ENCODE results near the gene PWP2.
"Not testable (repeated sequence)": the region's sequence is repeated elsewhere in the genome, so short reads cannot be mapped to it uniquely, and the experiment has no call there.

PWP2 gene

DNA sequence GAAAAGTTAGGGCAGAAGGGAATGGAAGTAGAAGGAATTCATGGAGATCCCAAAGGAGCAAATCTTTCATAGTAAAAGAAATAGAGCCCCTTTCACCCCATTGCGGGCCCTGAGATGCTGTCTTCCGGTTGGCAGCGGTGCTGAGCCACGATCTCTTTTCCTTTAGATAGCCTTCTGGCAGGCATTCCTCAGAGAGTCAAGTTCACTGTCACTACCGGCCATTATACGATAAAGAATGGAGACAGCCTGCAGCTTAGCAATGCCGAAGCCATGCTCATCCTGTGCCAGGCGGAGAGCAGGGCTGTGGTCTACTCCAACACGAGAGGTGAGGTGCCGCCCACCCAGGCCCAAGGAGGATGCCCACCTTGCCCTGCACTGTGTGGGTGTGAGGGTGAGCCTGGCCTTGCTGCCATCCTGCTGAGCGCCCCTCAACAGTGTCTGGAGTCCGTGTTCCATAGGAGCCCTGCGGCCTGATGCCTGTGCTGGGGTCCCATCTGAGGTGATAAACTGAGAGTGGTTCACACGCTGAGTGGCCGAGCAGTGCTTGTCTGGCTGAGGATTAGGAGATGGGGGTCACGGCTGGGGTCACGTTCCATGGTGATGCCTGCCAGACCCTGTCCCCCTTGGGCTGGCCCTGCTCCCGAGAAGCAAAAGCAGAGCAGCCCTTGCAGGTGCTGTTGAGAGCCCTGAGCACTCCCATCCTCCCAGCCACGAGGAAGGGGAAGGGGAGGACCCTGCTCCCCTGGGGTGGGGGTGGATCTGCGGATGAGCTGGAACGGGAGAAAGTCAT is 20.4 kb upstream of the PWP2 start:
- Histone ChIP-seq H3K4me1 (ENCODE audit: control insufficient read depth, insufficient read depth, low read length) (peaks cover 2% of the 10 kb centered on the region), H3K36me3 (ENCODE audit: control insufficient read depth, insufficient read depth, low read length) (peaks cover 25% of the 10 kb centered on the region)

DNA sequence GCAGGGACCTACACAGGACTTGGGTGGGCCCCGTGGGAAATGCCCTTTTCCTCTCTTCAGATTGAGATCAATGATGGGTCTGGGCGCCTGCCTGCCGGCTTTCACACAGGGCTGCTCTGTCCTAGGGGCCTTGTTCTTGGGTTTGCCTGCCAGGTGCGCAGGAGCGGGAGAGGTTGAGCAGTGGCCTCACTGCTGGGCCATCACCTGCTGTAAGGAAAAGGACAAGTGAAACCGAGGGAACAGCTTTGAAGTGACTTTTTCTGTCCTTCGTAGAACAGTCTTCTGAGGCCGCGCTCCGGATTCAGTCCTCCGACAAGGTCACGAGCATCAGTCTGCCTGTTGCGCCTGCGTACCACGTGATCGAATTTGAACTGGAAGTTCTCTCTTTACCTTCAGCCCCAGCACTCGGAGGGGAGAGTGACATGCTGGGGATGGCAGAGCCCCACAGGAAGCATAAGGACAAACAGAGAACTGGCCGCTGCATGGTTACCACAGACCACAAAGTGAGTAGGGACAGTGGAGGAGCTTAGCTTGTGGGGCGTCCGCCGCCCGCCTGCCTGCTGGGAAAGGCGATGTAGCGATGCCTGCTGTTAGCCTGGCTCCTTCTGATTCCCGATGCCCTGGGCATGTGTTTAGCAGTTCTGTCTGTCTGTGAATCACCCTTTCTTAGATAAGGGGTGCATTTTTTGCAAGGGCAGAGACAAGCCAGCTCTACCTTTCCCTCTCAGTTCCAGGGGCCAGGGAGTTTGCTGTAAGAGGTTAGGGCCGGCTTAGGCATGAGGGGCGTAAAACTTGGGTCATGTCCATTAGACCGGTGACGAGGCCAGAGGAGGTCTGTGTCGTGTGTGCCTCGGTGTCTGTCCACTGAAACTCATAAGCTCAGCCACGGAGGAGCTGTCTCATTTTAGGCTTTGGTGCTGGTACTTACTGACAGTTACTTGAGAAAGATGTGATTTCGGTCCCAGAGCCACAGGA is 19.5 kb upstream of the PWP2 start:
- Histone ChIP-seq H3K4me1 (ENCODE audit: control insufficient read depth, insufficient read depth, low read length) (no peaks in the 10 kb centered on the region), H3K27ac (ENCODE audit: low read depth, low read length) (no peak overlapping the region), H3K4me3 (ENCODE audit: low read length) (no peak overlapping the region), H3K27me3 (ENCODE audit: control insufficient read depth, insufficient read depth, low read length) (no peaks in the 10 kb centered on the region), H3K36me3 (ENCODE audit: control insufficient read depth, insufficient read depth, low read length) (peaks cover 22% of the 10 kb centered on the region), H3K9ac (ENCODE audit: low read length) (no peak overlapping the region)

More for the DNA sequence above, 20.4 kb upstream of the PWP2 start:
- Histone ChIP-seq H3K27me3 (ENCODE audit: control insufficient read depth, insufficient read depth, low read length) (no peaks in the 10 kb centered on the region), H3K9ac (ENCODE audit: low read length) (no peak overlapping the region), H3K27ac (ENCODE audit: low read depth, low read length) (peak overlapping the region; percentile 34), H3K4me3 (ENCODE audit: low read length) (no peak overlapping the region)

DNA sequence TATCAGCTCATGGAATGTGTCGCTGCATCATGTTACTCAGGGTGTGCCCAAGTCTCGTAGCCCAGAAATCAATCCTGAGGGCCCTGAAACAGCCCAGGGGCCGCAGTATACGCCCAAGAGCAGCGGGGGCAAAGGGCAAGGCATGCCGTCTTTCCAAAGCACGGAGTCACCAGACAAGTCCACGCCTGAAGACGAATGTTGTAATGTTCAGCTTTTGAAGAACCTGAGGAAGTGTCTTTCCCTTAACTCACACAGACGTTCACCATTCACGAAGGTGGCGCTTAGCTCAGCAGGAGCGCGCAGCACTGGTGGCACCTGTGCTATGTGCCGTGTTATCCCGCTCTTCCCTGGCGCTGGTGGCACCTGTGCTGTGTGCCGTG is 18.8 kb upstream of the PWP2 start:
- H3K4me1 ChIP-seq (ENCODE audit: control insufficient read depth, insufficient read depth, low read length), result no peaks in the 10 kb centered on the region
- H3K27me3 ChIP-seq (ENCODE audit: control insufficient read depth, insufficient read depth, low read length), result no peaks in the 10 kb centered on the region
- H3K36me3 ChIP-seq (ENCODE audit: control insufficient read depth, insufficient read depth, low read length), result peaks cover 17% of the 10 kb centered on the region
- H3K27ac ChIP-seq (ENCODE audit: low read depth, low read length), result no peak overlapping the region
- peak overlapping the region; percentile 40 for H3K4me3 ChIP-seq (ENCODE audit: low read length)
- H3K9ac ChIP-seq (ENCODE audit: low read length), result peak overlapping the region; percentile 14

DNA sequence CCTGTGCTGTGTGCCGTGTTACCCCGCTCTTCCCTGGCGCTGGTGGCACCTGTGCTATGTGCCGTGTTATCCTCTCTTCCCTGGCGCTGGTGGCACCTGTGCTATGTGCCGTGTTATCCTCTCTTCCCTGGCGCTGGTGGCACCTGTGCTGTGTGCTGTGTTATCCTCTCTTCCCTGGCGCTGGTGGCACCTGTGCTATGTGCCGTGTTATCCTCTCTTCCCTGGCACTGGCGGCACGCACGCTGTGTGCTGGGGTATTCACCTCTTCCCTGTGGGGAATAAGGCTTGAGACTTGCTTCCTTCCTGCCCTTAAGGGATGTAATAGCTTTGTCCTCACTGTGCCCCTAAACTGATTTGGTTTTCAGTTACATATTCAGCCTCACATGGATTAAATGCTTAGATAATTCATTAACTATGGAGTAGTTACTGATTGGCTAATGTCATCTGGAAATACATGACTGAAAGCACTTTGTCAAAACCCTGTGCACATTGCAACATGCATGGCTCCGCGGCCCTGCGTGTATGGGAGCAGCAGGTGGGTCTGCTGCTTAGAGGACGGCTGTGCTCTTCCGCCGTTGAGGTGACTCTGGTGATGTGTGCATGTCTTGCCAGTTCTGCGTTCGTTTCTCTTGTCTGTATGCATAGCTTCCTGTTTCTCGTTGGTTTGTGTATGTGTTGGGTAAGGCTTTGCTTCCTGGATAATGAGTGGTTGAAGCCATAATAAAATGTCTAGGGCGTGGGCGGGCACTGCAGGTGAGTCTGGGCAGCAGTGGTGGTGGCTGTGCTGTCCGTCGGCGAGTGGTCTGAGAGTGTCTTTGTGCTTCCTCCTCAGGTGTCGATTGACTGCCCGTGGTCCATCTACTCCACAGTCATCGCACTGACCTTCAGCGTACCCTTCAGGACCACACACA is 17.9 kb upstream of the PWP2 start:
- Histone ChIP-seq H3K9ac (ENCODE audit: low read length) (peak overlapping the region; percentile 24), H3K27ac (ENCODE audit: low read depth, low read length) (no peak overlapping the region), H3K4me3 (ENCODE audit: low read length) (peak overlapping the region; percentile 53), H3K36me3 (ENCODE audit: control insufficient read depth, insufficient read depth, low read length) (peaks cover 18% of the 10 kb centered on the region), H3K27me3 (ENCODE audit: control insufficient read depth, insufficient read depth, low read length) (no peaks in the 10 kb centered on the region), H3K4me1 (ENCODE audit: control insufficient read depth, insufficient read depth, low read length) (no peaks in the 10 kb centered on the region)

DNA sequence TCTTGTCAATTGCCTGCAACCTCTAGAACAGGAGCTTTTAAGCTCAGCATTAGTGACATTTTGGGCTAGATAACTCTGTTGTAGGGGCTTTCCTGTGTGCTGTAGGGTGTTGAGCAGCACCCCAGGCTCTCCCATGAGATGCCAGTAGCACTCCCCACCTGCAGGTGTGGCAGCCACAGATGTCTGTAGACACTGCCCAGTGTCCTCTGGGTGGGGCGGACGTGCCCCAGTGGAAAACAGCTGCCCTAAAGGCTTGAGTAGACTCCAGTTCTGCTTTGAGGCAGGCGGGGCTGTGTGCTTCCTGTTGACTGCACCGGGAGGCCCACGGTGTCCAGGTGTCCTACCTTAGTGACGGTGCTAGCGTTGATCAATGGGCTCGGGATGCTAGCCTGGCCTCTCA is 16.9 kb upstream of the PWP2 start:
- Histone ChIP-seq H3K27me3 (ENCODE audit: control insufficient read depth, insufficient read depth, low read length) (no peaks in the 10 kb centered on the region), H3K9ac (ENCODE audit: low read length) (no peak overlapping the region), H3K36me3 (ENCODE audit: control insufficient read depth, insufficient read depth, low read length) (peaks cover 14% of the 10 kb centered on the region), H3K4me1 (ENCODE audit: control insufficient read depth, insufficient read depth, low read length) (no peaks in the 10 kb centered on the region), H3K4me3 (ENCODE audit: low read length) (peak overlapping the region; percentile 53), H3K27ac (ENCODE audit: low read depth, low read length) (no peak overlapping the region)

DNA sequence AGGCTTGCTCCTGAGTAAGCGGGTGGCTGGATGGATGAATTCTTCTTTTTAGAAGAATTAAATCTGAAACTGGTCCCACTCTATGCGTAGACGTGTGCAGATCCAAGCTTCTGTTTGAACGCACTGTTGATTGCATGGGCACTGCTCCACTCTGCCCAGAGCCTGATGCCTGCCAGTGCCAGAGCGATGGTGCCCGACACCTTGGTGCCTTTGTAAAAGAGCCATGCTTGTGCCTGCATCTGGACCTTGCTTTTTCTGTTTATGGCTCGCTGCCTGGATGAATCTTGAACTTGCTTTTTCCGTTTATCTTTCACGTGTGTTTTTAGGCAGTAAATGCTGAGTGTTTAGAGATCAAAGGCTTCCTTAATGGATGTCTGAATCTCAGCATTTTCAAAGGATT is 15.0 kb upstream of the PWP2 start:
- H3K4me3 ChIP-seq (ENCODE audit: low read length), result no peak overlapping the region
- no peaks in the 10 kb centered on the region for H3K4me1 ChIP-seq (ENCODE audit: control insufficient read depth, insufficient read depth, low read length)
- H3K36me3 ChIP-seq (ENCODE audit: control insufficient read depth, insufficient read depth, low read length), result peaks cover 14% of the 10 kb centered on the region
- no peaks in the 10 kb centered on the region for H3K27me3 ChIP-seq (ENCODE audit: control insufficient read depth, insufficient read depth, low read length)
- no peak overlapping the region for H3K27ac ChIP-seq (ENCODE audit: low read depth, low read length)
- H3K9ac ChIP-seq (ENCODE audit: low read length), result no peak overlapping the region

DNA sequence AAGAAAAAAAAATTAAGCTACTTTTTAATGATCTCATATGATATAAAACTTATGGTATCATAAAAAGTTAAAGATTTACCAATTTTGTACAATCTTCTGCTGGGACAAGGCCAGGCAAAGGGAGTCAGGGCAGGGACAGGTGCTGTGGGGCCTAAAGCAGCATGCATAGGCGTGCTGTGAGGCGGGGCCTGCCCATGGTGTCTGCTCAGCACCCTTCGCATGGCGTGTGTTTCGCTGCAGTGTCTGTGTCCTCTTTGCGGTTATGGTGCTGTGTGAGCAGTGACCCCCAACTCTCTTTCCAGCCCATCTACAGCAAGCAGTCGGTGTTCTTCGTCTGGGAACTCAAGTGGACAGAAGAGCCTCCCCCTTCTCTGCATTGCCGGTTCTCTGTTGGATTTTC is 13.4 kb upstream of the PWP2 start:
- Histone ChIP-seq H3K27ac (ENCODE audit: low read depth, low read length) (no peak overlapping the region), H3K4me3 (ENCODE audit: low read length) (no peak overlapping the region), H3K9ac (ENCODE audit: low read length) (no peak overlapping the region), H3K36me3 (ENCODE audit: control insufficient read depth, insufficient read depth, low read length) (peaks cover 11% of the 10 kb centered on the region), H3K4me1 (ENCODE audit: control insufficient read depth, insufficient read depth, low read length) (no peaks in the 10 kb centered on the region), H3K27me3 (ENCODE audit: control insufficient read depth, insufficient read depth, low read length) (no peaks in the 10 kb centered on the region)

DNA sequence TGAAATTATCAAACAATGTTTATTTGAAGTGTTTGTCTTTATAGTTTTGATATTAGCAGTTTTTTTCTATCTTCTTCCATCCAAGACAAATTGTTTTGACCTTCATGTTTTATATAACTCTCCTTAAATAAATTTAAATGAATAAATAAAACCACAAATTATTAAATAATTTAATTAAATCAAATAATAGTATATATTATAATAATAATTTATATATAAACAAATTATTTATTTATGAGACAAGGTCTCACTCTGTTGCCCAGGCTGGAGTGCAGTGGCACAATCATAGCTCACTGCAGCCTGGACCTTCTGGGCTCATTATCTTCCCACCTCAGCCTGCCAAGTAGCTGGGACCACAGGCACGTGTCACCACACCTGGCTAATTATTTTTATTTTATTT is 12.4 kb upstream of the PWP2 start:
- no peak overlapping the region for H3K4me3 ChIP-seq (ENCODE audit: low read length)
- no peak overlapping the region for H3K27ac ChIP-seq (ENCODE audit: low read depth, low read length)
- peaks cover 5% of the 10 kb centered on the region for H3K36me3 ChIP-seq (ENCODE audit: control insufficient read depth, insufficient read depth, low read length)
- H3K9ac ChIP-seq (ENCODE audit: low read length), result no peak overlapping the region
- H3K4me1 ChIP-seq (ENCODE audit: control insufficient read depth, insufficient read depth, low read length), result no peaks in the 10 kb centered on the region
- no peaks in the 10 kb centered on the region for H3K27me3 ChIP-seq (ENCODE audit: control insufficient read depth, insufficient read depth, low read length)

DNA sequence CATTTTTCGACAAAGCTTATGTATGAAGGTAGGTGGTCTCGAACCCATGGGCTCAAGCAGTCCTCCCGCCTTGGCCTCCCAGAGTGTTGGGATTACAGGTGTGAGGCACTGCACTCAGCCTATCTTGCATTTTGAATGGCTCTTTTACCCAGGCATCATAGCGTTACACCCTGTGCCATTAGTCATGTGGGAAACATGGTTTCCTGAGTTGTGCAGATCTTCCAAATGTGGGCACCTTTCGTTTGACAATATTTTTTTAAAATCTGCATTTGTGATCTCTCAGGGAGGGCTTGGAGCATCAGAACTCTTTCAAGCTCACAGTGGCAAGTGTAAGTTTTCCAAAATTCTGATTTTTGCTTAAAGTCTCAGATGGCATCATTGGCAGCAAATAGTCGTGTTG is 8.7 kb upstream of the PWP2 start:
- not testable (repeated sequence) for H3K27me3 ChIP-seq (ENCODE audit: control insufficient read depth, insufficient read depth, low read length); H3K9ac ChIP-seq (ENCODE audit: low read length); H3K4me3 ChIP-seq (ENCODE audit: low read length); H3K36me3 ChIP-seq (ENCODE audit: control insufficient read depth, insufficient read depth, low read length); H3K4me1 ChIP-seq (ENCODE audit: control insufficient read depth, insufficient read depth, low read length); H3K27ac ChIP-seq (ENCODE audit: low read depth, low read length)

DNA sequence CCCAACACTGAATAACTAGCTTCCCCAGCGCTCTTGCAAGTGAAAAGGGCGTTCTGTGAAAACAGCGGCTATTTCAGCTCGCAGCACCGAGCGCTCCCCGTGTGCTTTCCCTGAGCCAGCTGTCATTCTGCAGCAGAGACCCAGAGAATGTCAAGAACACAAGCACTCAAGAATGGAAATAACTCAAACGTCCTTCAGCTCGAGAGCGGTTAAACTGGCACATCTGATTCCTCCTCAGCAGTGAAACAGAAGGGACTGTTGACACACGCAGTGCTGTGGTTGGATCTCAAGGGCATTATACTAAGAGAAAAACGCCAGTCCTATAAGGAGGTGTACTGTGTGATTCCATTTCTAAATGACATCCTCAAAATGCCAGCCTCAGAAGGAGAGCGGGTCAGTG is 8.2 kb upstream of the PWP2 start:
- not testable (repeated sequence) for H3K4me1 ChIP-seq (ENCODE audit: control insufficient read depth, insufficient read depth, low read length); H3K27me3 ChIP-seq (ENCODE audit: control insufficient read depth, insufficient read depth, low read length); H3K27ac ChIP-seq (ENCODE audit: low read depth, low read length); H3K36me3 ChIP-seq (ENCODE audit: control insufficient read depth, insufficient read depth, low read length); H3K4me3 ChIP-seq (ENCODE audit: low read length); H3K9ac ChIP-seq (ENCODE audit: low read length)

DNA sequence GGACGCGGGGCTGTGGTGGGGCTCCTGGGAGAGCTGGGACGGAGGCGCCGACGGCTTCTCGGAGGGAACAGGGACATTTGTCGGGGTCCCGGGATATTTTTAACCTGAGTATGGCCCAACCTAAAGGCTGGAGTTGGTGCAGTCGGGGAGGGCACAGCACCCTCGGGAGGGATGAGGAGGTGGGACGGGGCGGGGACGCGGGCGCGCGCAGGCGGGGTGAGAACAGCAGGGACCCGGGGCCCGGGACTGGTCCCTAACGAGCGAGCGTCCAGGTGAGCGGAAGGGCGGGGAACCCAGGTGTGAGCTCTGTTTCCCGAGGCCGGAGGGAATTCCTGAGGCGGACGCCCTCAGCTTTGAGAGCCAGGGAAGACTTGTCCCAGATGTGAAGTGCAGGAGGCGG is 390 bp downstream of the PWP2 start:
- not testable (repeated sequence) for H3K27me3 ChIP-seq (ENCODE audit: control insufficient read depth, insufficient read depth, low read length); H3K36me3 ChIP-seq (ENCODE audit: control insufficient read depth, insufficient read depth, low read length); H3K4me3 ChIP-seq (ENCODE audit: low read length); H3K4me1 ChIP-seq (ENCODE audit: control insufficient read depth, insufficient read depth, low read length); H3K9ac ChIP-seq (ENCODE audit: low read length); H3K27ac ChIP-seq (ENCODE audit: low read depth, low read length)

Measured in rectal smooth muscle tissue (tissue), 1 donor.